ENCODE measurements around the gene BLOC1S5. TPM values are rescaled to one million over a fixed set of nuclear protein-coding genes. Genes with fewer than 3 reads are reported as not detected.

Gene BLOC1S5, protein sequence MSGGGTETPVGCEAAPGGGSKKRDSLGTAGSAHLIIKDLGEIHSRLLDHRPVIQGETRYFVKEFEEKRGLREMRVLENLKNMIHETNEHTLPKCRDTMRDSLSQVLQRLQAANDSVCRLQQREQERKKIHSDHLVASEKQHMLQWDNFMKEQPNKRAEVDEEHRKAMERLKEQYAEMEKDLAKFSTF
- 10 to 100 TPM; 10.9 to 12.1 TPM for total RNA-seq
- polyA plus RNA-seq (ENCODE audit: insufficient read depth, low read depth, low replicate concordance), result 8.4 TPM
- long read RNA-seq, donor 1, transcript BLOC1S5-202 (5 exons, 2,684 nt), result major isoform, 18 of 19 reads
- long read RNA-seq, donor 1, partial matches to known transcripts, result 0 of 19 reads
- long read RNA-seq, donor 1, other reads (novel, unspliced or antisense), result 0 of 19 reads
- long read RNA-seq, donor 2, transcript BLOC1S5-202 (5 exons, 2,684 nt), result major isoform, 8 of 9 reads
- long read RNA-seq, donor 2, partial matches to known transcripts, result 0 of 9 reads
- long read RNA-seq, donor 2, other reads (novel, unspliced or antisense), result 0 of 9 reads

DNA sequence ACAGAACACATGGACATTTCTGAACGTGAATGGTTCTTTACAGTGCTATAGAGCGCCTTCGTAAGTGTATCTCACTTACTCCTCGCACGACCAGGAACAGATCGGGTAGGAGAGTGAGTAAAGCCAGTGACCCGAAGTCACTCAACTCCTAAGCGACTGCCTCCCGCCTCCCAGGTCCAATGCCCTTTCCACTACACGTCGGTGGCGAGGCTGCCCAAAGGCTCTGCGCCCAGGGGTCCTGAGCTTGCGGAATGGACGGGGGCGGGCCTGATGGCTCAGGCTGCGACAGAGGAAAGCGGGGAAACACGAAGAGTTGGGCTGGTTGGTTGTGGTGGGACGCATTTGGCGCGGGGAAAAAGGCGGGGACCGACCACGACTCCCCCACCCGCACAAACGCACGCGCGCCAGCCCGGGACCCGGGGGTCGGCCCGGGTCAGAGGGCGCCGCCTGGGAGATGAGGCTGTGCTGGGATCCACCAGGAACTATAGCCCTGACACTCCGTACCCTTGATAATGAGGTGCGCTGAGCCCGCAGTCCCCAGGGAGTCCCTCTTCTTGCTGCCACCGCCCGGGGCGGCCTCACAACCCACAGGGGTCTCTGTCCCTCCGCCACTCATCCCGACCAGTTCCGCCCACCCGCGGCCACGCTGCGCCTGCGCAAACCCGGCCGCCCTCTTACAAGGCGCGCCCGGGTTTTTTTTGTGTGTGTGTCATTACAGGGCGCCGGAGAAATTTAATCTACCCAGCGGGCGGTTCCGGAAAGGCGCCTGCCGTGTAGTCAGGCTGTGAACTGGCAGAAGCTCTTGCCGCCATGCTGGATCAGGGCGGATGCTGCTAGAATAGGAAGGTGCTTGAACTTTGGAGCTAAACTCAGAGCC is at the start of gene BLOC1S5:
BLOC1S5 (minus strand) TSS at position 629 of the 877 bp plus-strand sequence; CDS start at position 616, 13 bp downstream.
- H3K9me3 ChIP-seq, result no peaks in the 10 kb centered on the region
- DNase-seq, result peak; percentile 98
- peak in 2 of 3 experiments; percentile 32 to 52 for TF ChIP-seq CTCF (IDR thresholded peaks at IDR 0.05)
- TF ChIP-seq POLR2A (IDR thresholded peaks at IDR 0.05), result no peak
- H3K36me3 ChIP-seq (ENCODE audit: low read depth, missing control alignments), result no peaks in the 10 kb centered on the region
- peak within 1 kb of the TSS; percentile 45 to 89 for H3K27ac ChIP-seq
- intact Hi-C loops (cut with DNase I; ENCODE audit: low total_unique reads), result loop anchor here (5.0 kb wide), 1 partner anchor 342 kb away; no protein-coding TSS in a partner anchor
- WGBS, 2 donors, result 1% methylated on average over 23 to 64 of the region's 64 CpGs
- H3K27me3 ChIP-seq, result no peaks in the 10 kb centered on the region
- no peaks in the 10 kb centered on the region for H3K4me1 ChIP-seq
- peak within 1 kb of the TSS; percentile 90 to 92 for H3K4me3 ChIP-seq

GRCh38 chr6:8113131-8113654 is 49.0 kb upstream of the BLOC1S5 start:
- no peaks in the 10 kb centered on the region for H3K9me3 ChIP-seq
- 75% methylated on average over 4 of the region's 4 CpGs for WGBS, 2 donors
- H3K27me3 ChIP-seq, result no peaks in the 10 kb centered on the region
- H3K27ac ChIP-seq, result no peak overlapping the region
- no peaks in the 10 kb centered on the region for H3K36me3 ChIP-seq (ENCODE audit: low read depth, missing control alignments)
- H3K4me1 ChIP-seq, result no peaks in the 10 kb centered on the region
- no peak for DNase-seq
- no peak overlapping the region for H3K4me3 ChIP-seq
- intact Hi-C loops (cut with DNase I; ENCODE audit: low total_unique reads), result no loop called here
- no peak for TF ChIP-seq CTCF (IDR thresholded peaks at IDR 0.05)
- no peak for TF ChIP-seq POLR2A (IDR thresholded peaks at IDR 0.05)

- DNase-seq, result no peak
- H3K27me3 ChIP-seq, result no peaks in the 10 kb centered on the region
- H3K9me3 ChIP-seq, result no peaks in the 10 kb centered on the region
- WGBS, 2 donors, result 70 to 87% methylated on average over 1 of the region's 1 CpG
- no peaks in the 10 kb centered on the region for H3K4me1 ChIP-seq
- intact Hi-C loops (cut with DNase I; ENCODE audit: low total_unique reads), result no loop called here
- no peak overlapping the region for H3K27ac ChIP-seq
- TF ChIP-seq POLR2A (IDR thresholded peaks at IDR 0.05), result no peak
- no peaks in the 10 kb centered on the region for H3K36me3 ChIP-seq (ENCODE audit: low read depth, missing control alignments)
- H3K4me3 ChIP-seq, result no peak overlapping the region
Measured at GRCh38 chr6:8110725-8111124, 46.5 kb upstream of the BLOC1S5 start.

DNA sequence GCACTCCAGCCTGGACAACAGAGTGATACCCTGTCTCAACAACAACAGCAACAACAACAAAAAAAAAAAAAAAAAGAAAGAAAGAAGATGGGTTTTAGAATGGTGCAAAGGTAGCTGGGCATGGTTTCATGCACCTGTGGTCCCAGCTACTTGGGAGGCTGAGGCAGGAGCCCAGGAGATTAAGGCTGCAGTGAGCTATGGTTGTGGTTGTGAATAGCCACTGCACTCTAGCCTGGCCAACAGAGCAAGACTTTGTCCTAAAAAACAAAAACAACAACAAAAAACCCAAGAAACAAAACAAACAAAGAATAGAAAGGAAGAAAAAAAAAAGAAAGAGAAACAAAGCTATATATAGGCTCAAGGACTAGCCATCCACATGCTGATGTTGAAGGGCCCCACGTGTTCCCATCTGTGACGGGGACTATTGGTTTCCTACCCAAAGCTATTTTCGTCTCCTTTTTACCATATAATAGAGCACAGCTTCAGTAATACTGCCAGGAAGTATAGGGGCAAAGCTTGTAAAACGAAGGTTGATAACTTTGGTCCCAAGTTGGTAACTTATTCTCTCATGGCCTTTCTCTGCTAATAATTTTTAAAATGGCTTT is 46.0 kb upstream of the BLOC1S5 start:
- Histone ChIP-seq H3K36me3 (ENCODE audit: low read depth, missing control alignments) (no peaks in the 10 kb centered on the region), H3K9me3 (no peaks in the 10 kb centered on the region), H3K27ac (no peak overlapping the region), H3K27me3 (no peaks in the 10 kb centered on the region), H3K4me3 (no peak overlapping the region), H3K4me1 (no peaks in the 10 kb centered on the region)
- no peak for TF ChIP-seq CTCF (IDR thresholded peaks at IDR 0.05)
- TF ChIP-seq POLR2A (IDR thresholded peaks at IDR 0.05), result no peak
- intact Hi-C loops (cut with DNase I; ENCODE audit: low total_unique reads), result no loop called here
- 72 to 81% methylated on average over 4 of the region's 4 CpGs for WGBS, 2 donors
- DNase-seq, result no peak

Data from testis (tissue), 5 donors.